Suprapubic skin (tissue), 4 donors: ENCODE measurements around the gene PCYOX1L. TPM values are rescaled to one million over a fixed set of nuclear protein-coding genes. Genes with fewer than 3 reads are reported as not detected.

Experiments used
- DNase-seq, 2 donors: peaks; one replicate each; pipeline ENCODE4 v3.0.0-alpha.2; 2019; ENCODE audit warnings: low spot score in 2 of 2
- H3K27ac ChIP-seq: fragments of 200-600 bp; sonication (generic); one replicate; pipeline ENCODE4 v1.5.1; 2019
- H3K27me3 ChIP-seq: fragments of 200-600 bp; sonication (generic); one replicate; pipeline ENCODE4 v1.5.1; 2019
- H3K36me3 ChIP-seq: fragments of 200-600 bp; sonication (generic); one replicate; pipeline ENCODE4 v1.5.1; 2019
- H3K4me1 ChIP-seq: fragments of 200-600 bp; sonication (generic); one replicate; pipeline ENCODE4 v1.5.1; 2019
- H3K4me3 ChIP-seq: fragments of 200-600 bp; sonication (generic); one replicate; pipeline ENCODE4 v1.5.1; 2019; ENCODE audit warnings: mild to moderate bottlenecking
- H3K9me3 ChIP-seq: fragments of 200-600 bp; sonication (generic); one replicate; pipeline ENCODE4 v1.5.1; 2019
- CTCF ChIP-seq, 2 donors: fragments of 200-600 bp in 1 of 2; fragments of 450-650 bp in 1 of 2; sonication (generic) in 1 of 2; IDR thresholded peaks; one replicate each; pipeline ENCODE4 v1.5.1; 2016 to 2019; ENCODE audit warnings: antibody characterized with exemption in 2 of 2, mild to moderate bottlenecking in 1 of 2, moderate library complexity in 1 of 2
- EP300 ChIP-seq: sonication (generic); formaldehyde crosslinking; IDR thresholded peaks from one replicate; pipeline ENCODE4 v1.6.1; 2017; ENCODE audit warnings: antibody characterized with exemption
- POLR2A ChIP-seq, 2 donors: fragments of 450-650 bp; IDR thresholded peaks; one replicate each; pipeline ENCODE4 v1.6.1; 2017; ENCODE audit warnings: antibody characterized with exemption in 2 of 2, mild to moderate bottlenecking in 2 of 2, moderate library complexity in 2 of 2
- POLR2AphosphoS5 ChIP-seq, 3 donors: sonication (generic); formaldehyde crosslinking; IDR thresholded peaks; one replicate each; pipeline ENCODE4 v1.6.1; 2017; ENCODE audit warnings: antibody characterized with exemption in 3 of 3
- WGBS: methylation state at CpG from one replicate; pipeline ENCODE4 v1.1.5; 2018; 5-methylcytosine and 5-hydroxymethylcytosine counted together
- total RNA-seq, 4 donors: library from RNA; depleted of rRNA; stranded (reverse); fragments of >200 nt; gene quantifications; one replicate each; pipeline ENCODE4 v1.1.0, GENCODE V29; 2016

PCYOX1L gene
- total RNA-seq, 4 donors from 2014 or later = 4.5 to 11.8 (median 5.8) TPM

- Histone ChIP-seq H3K36me3 (no peaks in the 10 kb centered on the region), H3K4me1 (peaks cover 11% of the 10 kb centered on the region), H3K27me3 (no peaks in the 10 kb centered on the region), H3K27ac (no peak overlapping the region), H3K4me3 (no peak overlapping the region), H3K9me3 (no peaks in the 10 kb centered on the region)
- 68% methylated on average over 4 of the region's 4 CpGs for WGBS
- no peak for DNase-seq
- TF ChIP-seq EP300 = no peak
- no peak for TF ChIP-seq POLR2AphosphoS5 (IDR thresholded peaks at IDR 0.05)
- no peak for TF ChIP-seq CTCF (IDR thresholded peaks at IDR 0.05)
- no peak for TF ChIP-seq POLR2A (IDR thresholded peaks at IDR 0.05)
These were observed 14.4 kb downstream of the PCYOX1L start for GRCh38 chr5:149372076-149372795.

- H3K27me3 ChIP-seq = no peaks in the 10 kb centered on the region
- 88% methylated on average over 3 of the region's 3 CpGs for WGBS
- H3K4me3 ChIP-seq = no peak overlapping the region
- TF ChIP-seq CTCF (IDR thresholded peaks at IDR 0.05) (no peak), EP300 (no peak), POLR2AphosphoS5 (IDR thresholded peaks at IDR 0.05) (no peak), POLR2A (IDR thresholded peaks at IDR 0.05) (no peak)
- no peaks in the 10 kb centered on the region for H3K9me3 ChIP-seq
- H3K4me1 ChIP-seq = peaks cover 5% of the 10 kb centered on the region
- no peak for DNase-seq
- H3K27ac ChIP-seq = no peak overlapping the region
- no peaks in the 10 kb centered on the region for H3K36me3 ChIP-seq
These were observed 15.1 kb downstream of the PCYOX1L start for GRCh38 chr5:149372932-149373331.

GRCh38 chr5:149374303-149374702 is 16.5 kb downstream of the PCYOX1L start:
- Histone ChIP-seq H3K36me3 (no peaks in the 10 kb centered on the region), H3K27ac (no peak overlapping the region), H3K9me3 (no peaks in the 10 kb centered on the region), H3K27me3 (no peaks in the 10 kb centered on the region), H3K4me1 (peaks cover 5% of the 10 kb centered on the region), H3K4me3 (no peak overlapping the region)
- WGBS = 95% methylated on average over 17 of the region's 20 CpGs
- DNase-seq = peak in 1 of 2 donors; percentile 69
- no peak for TF ChIP-seq CTCF (IDR thresholded peaks at IDR 0.05)
- TF ChIP-seq EP300 = no peak
- no peak for TF ChIP-seq POLR2AphosphoS5 (IDR thresholded peaks at IDR 0.05)
- no peak for TF ChIP-seq POLR2A (IDR thresholded peaks at IDR 0.05)

- no peaks in the 10 kb centered on the region for H3K9me3 ChIP-seq
- no peak overlapping the region for H3K4me3 ChIP-seq
- H3K27me3 ChIP-seq = no peaks in the 10 kb centered on the region
- 82% methylated on average over 3 of the region's 3 CpGs for WGBS
- no peak overlapping the region for H3K27ac ChIP-seq
- peaks cover 5% of the 10 kb centered on the region for H3K4me1 ChIP-seq
- H3K36me3 ChIP-seq = no peaks in the 10 kb centered on the region
- DNase-seq = no peak
- no peak for TF ChIP-seq CTCF (IDR thresholded peaks at IDR 0.05)
- TF ChIP-seq POLR2A (IDR thresholded peaks at IDR 0.05) = no peak
- TF ChIP-seq POLR2AphosphoS5 (IDR thresholded peaks at IDR 0.05) = no peak
- TF ChIP-seq EP300 = no peak
These were observed 17.0 kb downstream of the PCYOX1L start for GRCh38 chr5:149374801-149375200.

GRCh38 chr5:149375434-149375833 is 17.6 kb downstream of the PCYOX1L start:
- TF ChIP-seq POLR2A (IDR thresholded peaks at IDR 0.05) (no peak), CTCF (IDR thresholded peaks at IDR 0.05) (no peak), POLR2AphosphoS5 (IDR thresholded peaks at IDR 0.05) (no peak), EP300 (no peak)
- DNase-seq = no peak
- Histone ChIP-seq H3K27ac (no peak overlapping the region), H3K4me3 (no peak overlapping the region), H3K36me3 (no peaks in the 10 kb centered on the region), H3K9me3 (no peaks in the 10 kb centered on the region), H3K27me3 (no peaks in the 10 kb centered on the region), H3K4me1 (peaks cover 5% of the 10 kb centered on the region)
- 96% methylated on average over 6 of the region's 6 CpGs for WGBS
